K562 (cell line): ENCODE results near the gene CACNA2D2. TPM values are rescaled to one million over a fixed set of nuclear protein-coding genes. Genes with fewer than 3 reads are reported as not detected.

Experiments
- ATAC-seq: fragments of 200-7000 bp; cut with Tn5 transposase; 3 replicates; pipeline ENCODE4 v1.9.1; 2020; ENCODE audit warnings: moderate library complexity
- BruUV-seq: library from RNA; stranded (reverse); fragments of 400-500 nt; replicated peaks from 2 replicates; lab custom pipeline; 2021; lab: Mats Ljungman, UMichigan
- CTCF ChIA-PET: fragments of 300-600 bp; formaldehyde crosslinking; extraction: SDS; loops from one replicate; lab custom pipeline; 2021; ENCODE audit warnings: low intra/inter-chr PET ratio; lab: Yijun Ruan, JAX
- POLR2A ChIA-PET: fragments of 300-600, 350-650 bp; sonication (Branson Sonifier 250); formaldehyde crosslinking; extraction: SDS; loops from one replicate; lab custom pipeline; 2021; ENCODE audit warnings: antibody characterized with exemption, inconsistent platforms; lab: Yijun Ruan, JAX
- DNase-seq, 4 experiments: peaks; one replicate each; pipeline versions ENCODE4 v3.0.0 to v3.0.0-alpha.2; 2011 to 2018; ENCODE audit warnings: low spot score in 3 of 4, mixed read lengths in 3 of 4; ENCODE audit errors: extremely low read depth in 1 of 4
- FAIRE-seq: peaks from 2 replicates; lab custom pipeline; 2011; peaks lifted over from hg19 to GRCh38; lab: Jason Lieb, UNC
- H2AFZ ChIP-seq: 2 replicates; pipeline ENCODE4 v1.6.0; 2011; ENCODE audit warnings: low read depth, low read length, control low read depth, inconsistent platforms
- H3K27ac ChIP-seq: fragments of 200-600 bp; 3 replicates; pipeline ENCODE4 v1.8.0; 2011; ENCODE audit warnings: low read depth, mild to moderate bottlenecking, control low read depth, inconsistent platforms, low read length, moderate library complexity, mixed read lengths; ENCODE audit errors: extremely low read depth
- H3K27me3 ChIP-seq, 2 experiments: fragments of 300-600 bp in 1 of 2; 2 replicates in 1 of 2; 3 replicates in 1 of 2; pipeline versions ENCODE4 v1.6.0 to v1.8.0; 2011; ENCODE audit warnings: inconsistent platforms in 2 of 2, low read length in 2 of 2, mild to moderate bottlenecking in 1 of 2, mixed read lengths in 1 of 2, moderate library complexity in 1 of 2; ENCODE audit not compliant: control insufficient read depth in 2 of 2, insufficient read depth in 2 of 2
- H3K36me3 ChIP-seq: fragments of 300-600 bp; 3 replicates; pipeline ENCODE4 v1.8.0; 2011; ENCODE audit warnings: mild to moderate bottlenecking, low read length, inconsistent platforms; ENCODE audit not compliant: control insufficient read depth, insufficient read depth
- H3K4me1 ChIP-seq, 2 experiments: fragments of 200-600 bp in 1 of 2; replicated peaks in 1 of 2; 2 replicates in 1 of 2; 3 replicates in 1 of 2; pipeline versions ENCODE4 v1.5.1 to v1.8.0; 2011; ENCODE audit warnings: inconsistent platforms in 2 of 2, low read length in 2 of 2, mild to moderate bottlenecking in 1 of 2, mixed read lengths in 1 of 2, moderate library complexity in 1 of 2; ENCODE audit not compliant: control insufficient read depth in 2 of 2, insufficient read depth in 2 of 2
- H3K4me2 ChIP-seq: 2 replicates; pipeline ENCODE4 v1.6.1; 2011; ENCODE audit warnings: low read length, control low read depth, inconsistent platforms, mixed read lengths; ENCODE audit not compliant: insufficient read depth
- H3K4me3 ChIP-seq: fragments of 200-600 bp; sonication (generic), shearing (Covaris generic); 2 replicates; pipeline ENCODE4 v1.5.1; 2016; ENCODE audit warnings: control low read depth, inconsistent platforms
- H3K79me2 ChIP-seq: fragments of 200-600 bp; 3 replicates; pipeline ENCODE4 v1.8.0; 2011; ENCODE audit warnings: low read length, inconsistent platforms; ENCODE audit not compliant: control insufficient read depth, insufficient read depth
- H3K9ac ChIP-seq, 2 experiments: 2 replicates each; pipeline versions ENCODE4 v1.6.0 to v1.6.1; 2011; ENCODE audit warnings: low read depth in 2 of 2, low read length in 2 of 2, control low read depth in 1 of 2, inconsistent platforms in 1 of 2, mild to moderate bottlenecking in 1 of 2, mixed read lengths in 1 of 2; ENCODE audit not compliant: insufficient read depth in 1 of 2
- H3K9me1 ChIP-seq: one replicate; pipeline ENCODE4 v1.6.0; 2011; ENCODE audit warnings: inconsistent platforms, mild to moderate bottlenecking, low read length, moderate library complexity; ENCODE audit not compliant: control insufficient read depth, insufficient read depth
- H3K9me3 ChIP-seq: replicated peaks from 2 replicates; pipeline ENCODE4 v1.5.1; 2011; ENCODE audit warnings: low read depth, low read length, inconsistent platforms; ENCODE audit not compliant: control insufficient read depth, insufficient read depth
- H4K20me1 ChIP-seq: replicated peaks from 2 replicates; pipeline ENCODE4 v1.6.1; 2011; ENCODE audit warnings: low read length, inconsistent platforms, mixed read lengths; ENCODE audit not compliant: control insufficient read depth, insufficient read depth
- DDX20 ChIP-seq: fragments of 450-650 bp; IDR thresholded peaks from 2 replicates; pipeline ENCODE4 v1.6.1; 2016; ENCODE audit warnings: missing genetic modification characterization, low read depth, mild to moderate bottlenecking, missing compliant biosample characterization, moderate library complexity
- ILK ChIP-seq: fragments of 450-650 bp; IDR thresholded peaks from 2 replicates; pipeline ENCODE4 v1.6.1; 2016; ENCODE audit warnings: missing genetic modification characterization, low read depth, mild to moderate bottlenecking, missing compliant biosample characterization, moderate library complexity, borderline replicate concordance
- MCM5 ChIP-seq: fragments of 450-650 bp; IDR thresholded peaks from 2 replicates; pipeline ENCODE4 v1.6.1; 2016; ENCODE audit warnings: low read depth
- NFE2 ChIP-seq: IDR thresholded peaks from 2 replicates; pipeline ENCODE4 v1.6.1; 2014; ENCODE audit warnings: antibody characterized with exemption, low read depth
- NR3C1 ChIP-seq: sonication (generic); formaldehyde crosslinking; IDR thresholded peaks from 2 replicates; pipeline ENCODE4 v1.8.1; 2022; ENCODE audit warnings: missing genetic modification reagents
- NR4A1 ChIP-seq, 2 experiments: fragments of 250-450 bp in 1 of 2; fragments of 450-650 bp in 1 of 2; sonication (Bioruptor Pico) in 1 of 2; IDR thresholded peaks; 2 replicates each; pipeline versions ENCODE4 v1.4.0 to v1.6.1; 2016 to 2020; ENCODE audit warnings: mild to moderate bottlenecking in 2 of 2, missing compliant biosample characterization in 1 of 2, missing genetic modification characterization in 1 of 2, moderate library complexity in 1 of 2
- RBM15 ChIP-seq: fragments of 200-400 bp; formaldehyde crosslinking; IDR thresholded peaks from 2 replicates; pipeline ENCODE4 v1.6.1; 2018; ENCODE audit warnings: mild to moderate bottlenecking, low read length, moderate library complexity; ENCODE audit not compliant: insufficient read depth
- RCOR1 ChIP-seq, 2 experiments: IDR thresholded peaks; 2 replicates each; pipeline ENCODE4 v1.6.1; 2012; ENCODE audit warnings: low read depth in 2 of 2, low read length in 2 of 2, borderline replicate concordance in 1 of 2, improper control_type of control experiment in 1 of 2
- U2AF2 ChIP-seq: fragments of 200-400 bp; formaldehyde crosslinking; optimal IDR thresholded peaks from 2 replicates; pipeline ENCODE3; 2017; ENCODE audit warnings: low read depth, mild to moderate bottlenecking, low read length
- ZFP36 ChIP-seq: fragments of 150-350 bp; IDR thresholded peaks from 2 replicates; pipeline ENCODE4 v1.6.1; 2018; ENCODE audit warnings: low read length, low read depth; ENCODE audit not compliant: partially characterized antibody
- WGBS: fragments of 100-300 bp; shearing (Covaris generic); methylation state at CpG from one replicate; pipeline ENCODE4 v1.1.6; 2016; ENCODE audit warnings: low coverage, mixed read lengths; ENCODE audit not compliant: insufficient coverage; ENCODE audit errors: missing lambda C conversion rate; 5-methylcytosine and 5-hydroxymethylcytosine counted together
- in situ Hi-C: fragments of 300-500 bp; cut with MboI; formaldehyde crosslinking; loops from 4 replicates; pipeline ENCODE4 v1.15.0; 2018; ENCODE audit warnings: inconsistent platforms, mixed read lengths
- intact Hi-C: fragments of 100-400 bp; cut with micrococcal nuclease; formaldehyde crosslinking; loops from 2 replicates; pipeline ENCODE4 v1.14.2; 2022
- polyA plus RNA-seq, 8 experiments: library from polyadenylated mRNA; depleted of rRNA in 4 of 8; stranded (reverse) in 5 of 8; unstranded in 3 of 8; fragments of >200 nt; fragmentation: Nextera tagmentation in 2 of 8; fragmentation: Illumina TruSeq in 1 of 8; extraction: Ambion mirVana in 2 of 8; extraction: Trizol in 1 of 8; gene quantifications; 2 replicates each; pipeline versions ENCODE4 v1.2.1 to v1.2.3, GENCODE V29; 2011 to 2014; ENCODE audit warnings: inconsistent platforms in 1 of 8, missing spikeins in 1 of 8
- total RNA-seq, 7 experiments: library from RNA; depleted of rRNA in 6 of 7; stranded (reverse); fragments of >200 nt in 6 of 7; fragmentation: Illumina TruSeq in 2 of 7; extraction: Trizol in 2 of 7; gene quantifications; 2 replicates each; pipeline versions ENCODE4 v1.2.1 to v1.2.3, GENCODE V29; 2011 to 2021; ENCODE audit warnings: low replicate concordance in 1 of 7
- TF ChIP-seq, protein P1 (sequence below): fragments of 450-650 bp; IDR thresholded peaks from 2 replicates; pipeline ENCODE4 v1.6.1; 2016; ENCODE audit warnings: mild to moderate bottlenecking
- TF ChIP-seq, protein P2 (sequence below): fragments of 450-650 bp; IDR thresholded peaks from 2 replicates; pipeline ENCODE4 v1.6.1; 2014; ENCODE audit warnings: low read depth, mild to moderate bottlenecking, moderate library complexity, borderline replicate concordance

Gene CACNA2D2
- total and polyA plus RNA-seq, 9 of the 15 experiments (the other 6 are each of a cell fraction or from before 2014, with no cell fraction given): 0.11 to 0.58 (median 0.36) TPM; not detected in 2

DNA sequence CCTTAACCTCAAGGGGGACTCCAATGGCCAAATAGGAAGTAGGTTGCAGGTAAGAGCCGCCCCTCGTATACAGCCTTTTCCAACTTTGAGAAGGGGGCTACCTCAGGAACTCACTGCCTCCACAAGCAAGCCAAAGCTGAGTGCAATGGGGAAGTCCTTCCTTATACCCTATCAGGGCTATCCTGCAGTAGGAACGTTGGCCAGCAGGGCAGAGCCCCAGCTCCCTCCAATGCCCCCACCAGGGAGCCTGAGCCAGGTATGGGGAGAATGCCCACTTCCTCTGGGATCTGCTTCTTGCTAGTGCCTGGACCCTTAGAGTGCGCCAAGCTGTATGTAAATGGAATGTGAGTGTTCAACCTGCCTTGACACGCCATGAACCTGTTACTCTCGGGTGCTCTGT, 16.3 kb downstream of the CACNA2D2 start (continued):
- TF ChIP-seq RBM15 (no peak), NFE2 (no peak), NR4A1 (CRISPR knock-in tag; IDR thresholded peaks at IDR 0.05) (no peak), NR4A1 (tag; IDR thresholded peaks at IDR 0.05) (no peak), MCM5 (no peak)
- TF ChIP-seq, protein P1, sequence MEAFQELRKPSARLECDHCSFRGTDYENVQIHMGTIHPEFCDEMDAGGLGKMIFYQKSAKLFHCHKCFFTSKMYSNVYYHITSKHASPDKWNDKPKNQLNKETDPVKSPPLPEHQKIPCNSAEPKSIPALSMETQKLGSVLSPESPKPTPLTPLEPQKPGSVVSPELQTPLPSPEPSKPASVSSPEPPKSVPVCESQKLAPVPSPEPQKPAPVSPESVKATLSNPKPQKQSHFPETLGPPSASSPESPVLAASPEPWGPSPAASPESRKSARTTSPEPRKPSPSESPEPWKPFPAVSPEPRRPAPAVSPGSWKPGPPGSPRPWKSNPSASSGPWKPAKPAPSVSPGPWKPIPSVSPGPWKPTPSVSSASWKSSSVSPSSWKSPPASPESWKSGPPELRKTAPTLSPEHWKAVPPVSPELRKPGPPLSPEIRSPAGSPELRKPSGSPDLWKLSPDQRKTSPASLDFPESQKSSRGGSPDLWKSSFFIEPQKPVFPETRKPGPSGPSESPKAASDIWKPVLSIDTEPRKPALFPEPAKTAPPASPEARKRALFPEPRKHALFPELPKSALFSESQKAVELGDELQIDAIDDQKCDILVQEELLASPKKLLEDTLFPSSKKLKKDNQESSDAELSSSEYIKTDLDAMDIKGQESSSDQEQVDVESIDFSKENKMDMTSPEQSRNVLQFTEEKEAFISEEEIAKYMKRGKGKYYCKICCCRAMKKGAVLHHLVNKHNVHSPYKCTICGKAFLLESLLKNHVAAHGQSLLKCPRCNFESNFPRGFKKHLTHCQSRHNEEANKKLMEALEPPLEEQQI: no peak

DNA sequence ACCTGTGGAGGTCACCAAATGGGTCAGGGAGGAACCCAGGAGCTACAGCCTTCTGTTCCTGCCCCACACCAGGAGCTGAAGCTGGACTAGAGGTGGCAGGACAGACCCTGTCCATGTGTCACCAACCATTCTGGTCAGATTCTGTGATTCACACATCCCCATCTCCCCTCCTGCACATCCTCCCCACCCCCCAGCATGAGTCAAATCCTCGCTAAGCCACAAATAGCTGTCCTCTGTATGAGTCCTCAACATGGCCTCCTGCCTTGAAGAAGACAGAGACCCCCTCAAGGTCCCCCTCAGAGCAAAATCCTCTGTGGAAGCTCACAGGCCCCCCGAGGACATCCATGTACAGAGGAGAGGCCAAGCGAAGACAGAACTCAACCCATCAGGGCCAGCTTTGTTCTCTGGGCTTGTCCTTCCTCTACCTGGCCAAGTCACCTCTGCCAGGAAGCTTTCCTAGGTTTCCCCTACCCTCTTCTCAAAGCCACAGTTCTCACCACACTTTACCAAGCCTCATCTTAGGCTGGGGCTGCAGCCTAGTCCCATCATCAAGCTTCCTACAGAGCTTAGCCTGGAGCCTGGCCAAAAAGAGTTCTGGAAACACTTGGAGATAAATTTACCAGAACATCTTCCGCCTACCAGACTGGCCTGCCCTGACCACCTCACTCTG, 17.1 kb downstream of the CACNA2D2 start:
- intact Hi-C loops: no loop called here
- ChIA-PET CTCF (no interaction called here), POLR2A (no interaction called here)
- DNase-seq (no peak), FAIRE-seq (no peak), ATAC-seq (no peak)
- Histone ChIP-seq H3K27ac (no peak overlapping the region), H3K36me3 (no peaks in the 10 kb centered on the region), H3K4me3 (no peak overlapping the region), H3K4me2 (no peak overlapping the region), H3K79me2 (no peaks in the 10 kb centered on the region), H3K9me1 (no peaks in the 10 kb centered on the region), H3K9me3 (no peaks in the 10 kb centered on the region), H3K27me3 (peaks cover 0 to 7% of the 10 kb centered on the region in 2 experiments; a peak in 1 of 5 replicates), H4K20me1 (no peaks in the 10 kb centered on the region), H2AFZ (no peak overlapping the region), H3K4me1 (peaks cover 0 to 5% of the 10 kb centered on the region in 2 experiments; a peak in 1 of 5 replicates), H3K9ac (no peak overlapping the region)
- in situ Hi-C loops: no loop called here
- WGBS: 8% methylated on average over 2 of the region's 4 CpGs
- TF ChIP-seq NR3C1 (CRISPR knock-in tag): no peak
- TF ChIP-seq, protein P2, sequence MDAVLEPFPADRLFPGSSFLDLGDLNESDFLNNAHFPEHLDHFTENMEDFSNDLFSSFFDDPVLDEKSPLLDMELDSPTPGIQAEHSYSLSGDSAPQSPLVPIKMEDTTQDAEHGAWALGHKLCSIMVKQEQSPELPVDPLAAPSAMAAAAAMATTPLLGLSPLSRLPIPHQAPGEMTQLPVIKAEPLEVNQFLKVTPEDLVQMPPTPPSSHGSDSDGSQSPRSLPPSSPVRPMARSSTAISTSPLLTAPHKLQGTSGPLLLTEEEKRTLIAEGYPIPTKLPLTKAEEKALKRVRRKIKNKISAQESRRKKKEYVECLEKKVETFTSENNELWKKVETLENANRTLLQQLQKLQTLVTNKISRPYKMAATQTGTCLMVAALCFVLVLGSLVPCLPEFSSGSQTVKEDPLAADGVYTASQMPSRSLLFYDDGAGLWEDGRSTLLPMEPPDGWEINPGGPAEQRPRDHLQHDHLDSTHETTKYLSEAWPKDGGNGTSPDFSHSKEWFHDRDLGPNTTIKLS: no peak
- TF ChIP-seq RCOR1 (IDR thresholded peaks at IDR 0.05; ENCODE audit: borderline replicate concordance in 1 of 2, low read depth in 2 of 2, low read length in 2 of 2): no peak
- TF ChIP-seq ILK (tag): no peak
- peak; percentile 82 for TF ChIP-seq ZFP36
- no peak for TF ChIP-seq DDX20 (tag)
- no peak for TF ChIP-seq U2AF2
- BruUV-seq: no TSS peak
